Forelimb muscle (tissue), 1 donor: ENCODE measurements around the gene TRAPPC2L. TPM values are rescaled to one million over a fixed set of nuclear protein-coding genes. Genes with fewer than 3 reads are reported as not detected.

Experiments used
- DNase-seq: peaks from one replicate; pipeline ENCODE4 v3.0.0-alpha.2; 2013; ENCODE audit warnings: low read depth
- polyA plus RNA-seq: library from polyadenylated mRNA; unstranded; fragments of 120-200 nt; gene quantifications from one replicate; pipeline ENCODE4 v1.2.1, GENCODE V29; 2013; ENCODE audit not compliant: insufficient read length

The TRAPPC2L gene
- polyA plus RNA-seq, result 52.2 TPM

GRCh38 chr16:88856828-88857727 lies at the start of gene TRAPPC2L, which contains the start of gene GALNS:
Gene TRAPPC2L (plus strand): TSS chr16:88857127. CDS start chr16:88857151, 24 bp downstream.
Gene GALNS (minus strand): TSS chr16:88856947. CDS start chr16:88856877, 70 bp downstream.
- DNase-seq, result peak; percentile 71

- no peak for DNase-seq
Measured at GRCh38 chr16:88807142-88807625, 49.7 kb upstream of the TRAPPC2L start.

GRCh38 chr16:88807626-88808453 lies 49.1 kb upstream of the TRAPPC2L start:
- DNase-seq, result no peak

- no peak for DNase-seq
Measured at GRCh38 chr16:88809068-88809675, 47.8 kb upstream of the TRAPPC2L start.

GRCh38 chr16:88809676-88810165 lies 47.2 kb upstream of the TRAPPC2L start:
- DNase-seq, result no peak

- DNase-seq, result no peak
Measured at GRCh38 chr16:88810166-88810911, 46.6 kb upstream of the TRAPPC2L start.

- DNase-seq, result no peak
Measured at GRCh38 chr16:88810912-88811768, 45.8 kb upstream of the TRAPPC2L start.

GRCh38 chr16:88811769-88812512 lies 45.0 kb upstream of the TRAPPC2L start, which contains the start of gene APRT:
Gene APRT (minus strand): TSS chr16:88811928. CDS start chr16:88811899, 29 bp downstream.
- peak; percentile 75 for DNase-seq

- no peak for DNase-seq
Measured at GRCh38 chr16:88812513-88813268, 44.2 kb upstream of the TRAPPC2L start.

GRCh38 chr16:88813269-88814143 lies 43.4 kb upstream of the TRAPPC2L start:
- no peak for DNase-seq

- DNase-seq, result no peak
Measured at GRCh38 chr16:88814144-88814502, 42.8 kb upstream of the TRAPPC2L start.

GRCh38 chr16:88815227-88815626 lies 41.7 kb upstream of the TRAPPC2L start:
- DNase-seq, result no peak

GRCh38 chr16:88815901-88816589 lies 40.9 kb upstream of the TRAPPC2L start:
- no peak for DNase-seq

- no peak for DNase-seq
Measured at GRCh38 chr16:88816736-88817535, 40.0 kb upstream of the TRAPPC2L start.

- DNase-seq, result no peak
Measured at GRCh38 chr16:88817785-88818574, 38.9 kb upstream of the TRAPPC2L start.
